NCI-H2081 (cell line): ENCODE data around the gene HORMAD2.

ENCODE experiments used
- DNase-seq, 2 experiments: peaks; one replicate each; lab custom pipeline; 2025; lab: John Stamatoyannopoulos, UW

HORMAD2 gene

DNA sequence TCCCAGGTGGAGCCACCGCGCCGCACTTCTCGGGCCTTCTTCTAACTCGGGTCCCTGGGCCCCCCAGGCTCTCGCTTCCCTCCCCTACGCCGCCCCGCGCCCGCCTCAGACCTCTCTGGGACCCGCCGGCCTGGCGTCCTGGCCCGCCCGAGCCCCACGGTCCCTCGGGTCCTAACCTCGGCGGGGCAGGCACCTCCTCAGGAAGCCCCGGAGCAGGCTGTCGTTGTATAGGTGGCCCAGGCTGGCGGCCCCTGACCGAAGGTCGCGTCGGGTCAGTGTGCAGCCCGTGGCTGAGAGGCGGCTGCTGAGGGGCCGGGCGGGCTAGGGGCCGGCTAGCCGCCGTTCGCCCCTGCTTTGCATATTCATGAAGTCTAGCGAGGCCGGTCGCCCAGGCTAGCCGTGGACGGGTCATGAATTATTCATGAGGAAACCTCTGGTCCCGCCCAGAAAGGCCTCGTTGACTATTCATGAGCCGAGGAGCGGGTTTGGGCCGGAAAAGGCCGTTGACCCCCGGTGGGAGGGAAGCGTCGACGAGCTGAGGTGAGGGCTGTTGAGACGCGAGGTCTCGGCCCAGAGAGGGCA is at the start of gene HORMAD2:
Gene HORMAD2, plus strand, starts transcription at position 513 of the 582 bp plus-strand sequence. CDS start 13,489 bp downstream, outside the sequence.
- no peak for DNase-seq

- DNase-seq, result no peak
These were observed 48.9 kb upstream of the HORMAD2 start for GRCh38 chr22:30031328-30031727.

- no peak for DNase-seq
These were observed 48.4 kb upstream of the HORMAD2 start for GRCh38 chr22:30031764-30032455.

GRCh38 chr22:30033137-30033536 is 47.1 kb upstream of the HORMAD2 start:
- no peak for DNase-seq

- DNase-seq, result no peak
These were observed 46.4 kb upstream of the HORMAD2 start for GRCh38 chr22:30033901-30034300.

DNA sequence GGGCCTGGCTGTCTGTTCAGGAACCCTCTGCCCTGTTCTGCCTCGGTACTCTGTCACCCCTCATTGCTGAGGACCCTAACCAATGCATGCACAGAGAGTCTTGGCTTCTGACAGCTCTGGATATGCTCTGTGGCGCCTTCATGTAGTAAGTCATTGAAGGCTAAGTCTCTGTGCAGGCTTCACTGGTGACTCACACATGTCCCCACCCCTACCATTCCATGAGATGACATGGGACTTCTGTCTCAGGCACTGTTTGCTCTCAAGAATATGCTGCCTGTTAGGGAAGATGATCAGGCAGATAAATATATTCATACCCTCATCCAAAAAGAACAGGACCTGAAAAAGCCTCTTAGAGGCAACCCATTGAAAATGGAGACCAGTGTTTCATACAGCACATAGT is 43.6 kb upstream of the HORMAD2 start:
- DNase-seq, result no peak

- DNase-seq, result no peak
These were observed 42.0 kb upstream of the HORMAD2 start for GRCh38 chr22:30038219-30038618.

DNA sequence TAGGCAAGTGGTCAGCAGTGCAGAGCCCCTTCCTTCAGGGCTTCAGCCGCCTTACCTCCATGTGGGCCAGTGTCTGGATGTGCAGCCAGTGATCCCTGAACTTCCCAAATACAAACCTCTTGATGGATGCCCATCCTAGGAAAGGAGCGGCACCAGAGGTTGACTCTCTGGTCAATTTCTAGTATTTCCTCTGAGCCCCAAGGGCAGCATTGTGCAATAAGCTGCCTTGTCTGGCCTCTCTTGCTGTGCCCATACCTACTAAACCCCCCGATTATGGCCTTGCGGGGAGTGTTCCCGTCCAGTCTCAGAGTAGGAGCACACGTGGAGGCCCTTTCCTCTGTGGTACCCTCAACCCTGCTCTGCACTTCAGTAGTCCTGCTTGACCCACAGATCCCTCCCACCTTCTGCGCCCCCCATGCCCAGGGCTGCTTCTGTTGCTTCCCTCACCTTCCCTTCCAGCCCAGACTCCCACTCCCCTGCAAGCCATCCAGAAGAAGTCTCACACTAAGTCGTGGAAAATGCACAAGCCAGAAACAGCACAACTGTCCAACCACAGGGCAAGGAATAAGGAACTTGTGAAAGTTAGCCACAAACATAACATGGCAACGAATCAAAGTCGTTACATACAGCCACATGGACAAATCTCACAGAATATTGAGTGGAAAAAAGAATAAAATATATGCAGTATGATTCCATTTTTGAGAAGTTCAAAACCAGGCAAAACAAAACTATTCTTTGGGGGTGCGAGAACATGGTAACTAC is 39.6 kb upstream of the HORMAD2 start:
- DNase-seq, result no peak

DNA sequence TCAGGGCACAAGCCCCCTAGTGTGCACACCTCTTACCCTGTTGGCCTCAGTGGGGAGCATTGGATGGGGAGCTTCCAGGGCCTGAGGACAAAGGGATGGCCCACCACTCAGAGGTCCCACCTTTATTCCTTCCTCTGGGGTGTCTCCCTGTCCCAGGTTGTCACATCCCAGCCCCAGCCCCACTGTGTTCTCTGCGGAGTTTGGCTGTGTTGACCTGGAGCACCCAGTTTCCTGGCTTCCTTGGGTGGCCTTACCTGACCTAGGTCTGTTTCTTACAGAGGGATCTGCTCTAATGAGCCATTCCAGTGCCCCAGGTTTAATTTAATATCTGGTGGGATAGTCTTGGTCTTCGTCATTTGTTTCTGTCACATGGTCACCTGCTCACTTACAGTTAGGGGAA is 38.8 kb upstream of the HORMAD2 start:
- no peak for DNase-seq

DNA sequence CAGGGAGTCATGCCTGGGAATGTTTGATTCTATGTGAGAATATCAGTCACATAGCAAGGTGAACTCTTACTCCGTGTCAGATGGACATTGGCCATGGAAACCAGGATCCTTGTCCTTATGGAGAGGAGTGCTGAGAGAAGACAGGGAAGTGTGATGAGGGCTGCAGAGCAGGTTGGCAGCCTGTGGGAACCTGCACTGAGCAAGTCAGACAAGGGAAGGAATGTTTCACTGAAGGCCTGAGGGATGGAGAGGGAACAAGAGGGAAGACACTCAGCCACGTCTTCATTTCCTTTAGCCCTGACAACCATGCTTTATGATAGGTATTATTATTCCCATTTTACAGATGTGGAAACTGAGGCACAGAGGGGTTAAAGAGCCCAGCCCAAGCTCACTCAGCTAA is 38.4 kb upstream of the HORMAD2 start:
- DNase-seq, result no peak

- peak in 1 of 2 experiments; percentile 43 for DNase-seq
These were observed 37.1 kb upstream of the HORMAD2 start for GRCh38 chr22:30043161-30043560.

GRCh38 chr22:30044369-30044768 is 35.9 kb upstream of the HORMAD2 start:
- no peak for DNase-seq

- no peak for DNase-seq
These were observed 35.3 kb upstream of the HORMAD2 start for GRCh38 chr22:30044881-30045493.

GRCh38 chr22:30045494-30045887 is 34.8 kb upstream of the HORMAD2 start:
- DNase-seq, result no peak

- no peak for DNase-seq
These were observed 34.2 kb upstream of the HORMAD2 start for GRCh38 chr22:30045901-30046715.

GRCh38 chr22:30046716-30047363 is 33.4 kb upstream of the HORMAD2 start:
- DNase-seq, result no peak

GRCh38 chr22:30047364-30047738 is 32.9 kb upstream of the HORMAD2 start:
- no peak for DNase-seq

DNA sequence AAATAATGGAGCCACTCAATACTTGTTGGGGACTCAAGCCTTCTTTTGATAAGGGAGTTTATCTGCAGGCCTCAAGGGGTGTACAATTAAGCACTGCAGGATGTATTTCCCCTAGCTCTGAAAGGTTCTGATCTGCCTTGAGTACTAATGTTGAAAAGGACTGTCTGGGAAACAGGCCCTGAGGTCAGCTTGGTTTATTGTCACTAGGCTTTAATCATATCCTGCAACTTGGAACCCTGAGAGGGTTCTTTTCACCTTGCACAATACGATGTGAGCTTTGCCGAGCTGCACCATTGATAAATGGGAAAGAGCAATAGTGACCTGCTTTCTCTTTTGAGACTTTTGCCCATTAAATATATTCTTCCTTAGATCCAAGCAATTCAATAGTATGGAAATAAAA is 31.6 kb upstream of the HORMAD2 start:
- no peak for DNase-seq

- no peak for DNase-seq
These were observed 26.0 kb upstream of the HORMAD2 start for GRCh38 chr22:30054067-30054763.

- DNase-seq, result no peak
These were observed 25.5 kb upstream of the HORMAD2 start for GRCh38 chr22:30054764-30055069.

- DNase-seq, result no peak
These were observed 24.2 kb upstream of the HORMAD2 start for GRCh38 chr22:30056015-30056414.
